HG03521 (cell line): ENCODE measurements around the gene SPDYE16.
A peak's percentile ranks its signal among the peaks of the same experiment; 100 is the strongest.
"Not testable (repeated sequence)": the region's sequence is repeated elsewhere in the genome, so short reads cannot be mapped to it uniquely, and the experiment has no call there.

Experiments
- ATAC-seq: cut with Tn5 transposase; IDR thresholded peaks from one replicate; pipeline ENCODE4 v1.9.1; 2021; ENCODE audit warnings: mild to moderate bottlenecking, moderate library complexity; ENCODE audit not compliant: unreplicated experiment

Gene SPDYE16

GRCh38 chr7:76551992-76552391, 8.9 kb upstream of the SPDYE16 start:
- not testable (repeated sequence) for ATAC-seq

GRCh38 chr7:76549855-76550248, 6.8 kb upstream of the SPDYE16 start:
- ATAC-seq: not testable (repeated sequence)

- peak; percentile 98 for ATAC-seq
Measured at GRCh38 chr7:76549025-76549854, 6.1 kb upstream of the SPDYE16 start.

- not testable (repeated sequence) for ATAC-seq
Measured at GRCh38 chr7:76531643-76532042, 11.5 kb downstream of the SPDYE16 start.

GRCh38 chr7:76526183-76526582, 16.9 kb downstream of the SPDYE16 start:
- ATAC-seq: not testable (repeated sequence)

GRCh38 chr7:76516932-76517331, 26.2 kb downstream of the SPDYE16 start:
- not testable (repeated sequence) for ATAC-seq

GRCh38 chr7:76515999-76516443, 27.1 kb downstream of the SPDYE16 start:
- no peak for ATAC-seq

GRCh38 chr7:76514926-76515771, 27.9 kb downstream of the SPDYE16 start:
- no peak for ATAC-seq

- no peak for ATAC-seq
Measured at GRCh38 chr7:76513817-76514799, 29.0 kb downstream of the SPDYE16 start.

- no peak for ATAC-seq
Measured at GRCh38 chr7:76512941-76513816, 29.9 kb downstream of the SPDYE16 start.

- not testable (repeated sequence) for ATAC-seq
Measured at GRCh38 chr7:76511911-76512885, 30.9 kb downstream of the SPDYE16 start.

- ATAC-seq: not testable (repeated sequence)
Measured at GRCh38 chr7:76511200-76511910, 31.7 kb downstream of the SPDYE16 start.

- ATAC-seq: no peak
Measured at GRCh38 chr7:76509931-76510877, 32.9 kb downstream of the SPDYE16 start, which contains the start of gene UPK3B. Gene UPK3B, plus strand, starts transcription at chr7:76510552. Its CDS starts 101 bp downstream, at chr7:76510653.

- no peak for ATAC-seq
Measured at GRCh38 chr7:76507723-76508406, 35.2 kb downstream of the SPDYE16 start.

- not testable (repeated sequence) for ATAC-seq
Measured at GRCh38 chr7:76506643-76507042, 36.5 kb downstream of the SPDYE16 start.

GRCh38 chr7:76506081-76506440, 37.0 kb downstream of the SPDYE16 start:
- no peak for ATAC-seq
